ENCODE results near the gene OPCML. TPM values are rescaled to one million over a fixed set of nuclear protein-coding genes. Genes with fewer than 3 reads are reported as not detected.

The OPCML gene
- total and polyA plus RNA-seq, 2 of the 13 experiments (the other 11 are each of a cell fraction or from before 2014, with no cell fraction given) = not detected

DNA sequence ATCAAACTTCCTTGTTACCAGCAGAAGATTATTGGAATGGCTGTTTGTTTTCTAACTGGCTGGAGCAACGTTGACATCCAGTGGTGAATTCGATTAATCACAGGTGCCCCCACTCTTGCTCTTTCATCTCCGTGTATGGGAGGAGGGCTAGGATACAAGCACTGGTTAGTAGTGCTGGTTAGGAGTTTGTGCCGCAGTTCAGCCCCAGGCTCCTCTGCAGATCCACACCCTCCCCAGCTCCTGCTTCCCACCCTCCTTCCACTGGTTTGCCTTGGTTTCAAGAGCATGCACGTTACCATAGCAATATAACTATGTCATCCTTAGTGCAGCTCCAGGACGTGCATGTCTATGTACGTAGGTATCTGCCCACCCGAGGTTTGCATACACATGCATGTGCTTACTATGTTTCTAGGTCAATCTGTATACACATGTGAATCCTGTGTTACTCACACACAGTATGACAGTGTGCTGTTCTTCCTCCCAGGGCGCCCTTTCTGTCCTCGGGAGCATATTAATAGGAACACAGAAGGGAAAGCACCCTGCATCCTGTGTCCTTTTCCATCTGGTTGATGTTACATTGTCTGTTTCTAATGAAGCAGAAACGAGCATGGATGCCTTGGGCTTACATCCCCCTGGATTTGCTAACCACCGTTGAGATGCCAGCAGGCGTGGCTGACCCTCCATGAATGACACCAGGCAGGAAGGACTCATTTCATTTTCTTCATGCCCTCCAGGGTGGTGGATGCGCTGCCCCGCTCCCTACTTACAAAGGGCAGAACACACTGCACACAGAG lies 539.3 kb downstream of the OPCML start (continued):
- TF ChIP-seq, protein P1, sequence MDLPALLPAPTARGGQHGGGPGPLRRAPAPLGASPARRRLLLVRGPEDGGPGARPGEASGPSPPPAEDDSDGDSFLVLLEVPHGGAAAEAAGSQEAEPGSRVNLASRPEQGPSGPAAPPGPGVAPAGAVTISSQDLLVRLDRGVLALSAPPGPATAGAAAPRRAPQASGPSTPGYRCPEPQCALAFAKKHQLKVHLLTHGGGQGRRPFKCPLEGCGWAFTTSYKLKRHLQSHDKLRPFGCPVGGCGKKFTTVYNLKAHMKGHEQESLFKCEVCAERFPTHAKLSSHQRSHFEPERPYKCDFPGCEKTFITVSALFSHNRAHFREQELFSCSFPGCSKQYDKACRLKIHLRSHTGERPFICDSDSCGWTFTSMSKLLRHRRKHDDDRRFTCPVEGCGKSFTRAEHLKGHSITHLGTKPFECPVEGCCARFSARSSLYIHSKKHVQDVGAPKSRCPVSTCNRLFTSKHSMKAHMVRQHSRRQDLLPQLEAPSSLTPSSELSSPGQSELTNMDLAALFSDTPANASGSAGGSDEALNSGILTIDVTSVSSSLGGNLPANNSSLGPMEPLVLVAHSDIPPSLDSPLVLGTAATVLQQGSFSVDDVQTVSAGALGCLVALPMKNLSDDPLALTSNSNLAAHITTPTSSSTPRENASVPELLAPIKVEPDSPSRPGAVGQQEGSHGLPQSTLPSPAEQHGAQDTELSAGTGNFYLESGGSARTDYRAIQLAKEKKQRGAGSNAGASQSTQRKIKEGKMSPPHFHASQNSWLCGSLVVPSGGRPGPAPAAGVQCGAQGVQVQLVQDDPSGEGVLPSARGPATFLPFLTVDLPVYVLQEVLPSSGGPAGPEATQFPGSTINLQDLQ (CRISPR knock-in tag; IDR thresholded peaks at IDR 0.05) = no peak
- TF ChIP-seq, protein P2, sequence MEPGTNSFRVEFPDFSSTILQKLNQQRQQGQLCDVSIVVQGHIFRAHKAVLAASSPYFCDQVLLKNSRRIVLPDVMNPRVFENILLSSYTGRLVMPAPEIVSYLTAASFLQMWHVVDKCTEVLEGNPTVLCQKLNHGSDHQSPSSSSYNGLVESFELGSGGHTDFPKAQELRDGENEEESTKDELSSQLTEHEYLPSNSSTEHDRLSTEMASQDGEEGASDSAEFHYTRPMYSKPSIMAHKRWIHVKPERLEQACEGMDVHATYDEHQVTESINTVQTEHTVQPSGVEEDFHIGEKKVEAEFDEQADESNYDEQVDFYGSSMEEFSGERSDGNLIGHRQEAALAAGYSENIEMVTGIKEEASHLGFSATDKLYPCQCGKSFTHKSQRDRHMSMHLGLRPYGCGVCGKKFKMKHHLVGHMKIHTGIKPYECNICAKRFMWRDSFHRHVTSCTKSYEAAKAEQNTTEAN (CRISPR knock-in tag; conservative IDR thresholded peaks at IDR 0.05) = no peak
- no peak for TF ChIP-seq ZNF83 (CRISPR knock-in tag; IDR thresholded peaks at IDR 0.05; ENCODE audit: borderline replicate concordance)
- TF ChIP-seq KLF9 (CRISPR knock-in tag; IDR thresholded peaks at IDR 0.05; ENCODE audit: low read depth) = no peak
- TF ChIP-seq PHF21A (CRISPR knock-in tag; IDR thresholded peaks at IDR 0.05) = no peak
- TF ChIP-seq, protein P3, sequence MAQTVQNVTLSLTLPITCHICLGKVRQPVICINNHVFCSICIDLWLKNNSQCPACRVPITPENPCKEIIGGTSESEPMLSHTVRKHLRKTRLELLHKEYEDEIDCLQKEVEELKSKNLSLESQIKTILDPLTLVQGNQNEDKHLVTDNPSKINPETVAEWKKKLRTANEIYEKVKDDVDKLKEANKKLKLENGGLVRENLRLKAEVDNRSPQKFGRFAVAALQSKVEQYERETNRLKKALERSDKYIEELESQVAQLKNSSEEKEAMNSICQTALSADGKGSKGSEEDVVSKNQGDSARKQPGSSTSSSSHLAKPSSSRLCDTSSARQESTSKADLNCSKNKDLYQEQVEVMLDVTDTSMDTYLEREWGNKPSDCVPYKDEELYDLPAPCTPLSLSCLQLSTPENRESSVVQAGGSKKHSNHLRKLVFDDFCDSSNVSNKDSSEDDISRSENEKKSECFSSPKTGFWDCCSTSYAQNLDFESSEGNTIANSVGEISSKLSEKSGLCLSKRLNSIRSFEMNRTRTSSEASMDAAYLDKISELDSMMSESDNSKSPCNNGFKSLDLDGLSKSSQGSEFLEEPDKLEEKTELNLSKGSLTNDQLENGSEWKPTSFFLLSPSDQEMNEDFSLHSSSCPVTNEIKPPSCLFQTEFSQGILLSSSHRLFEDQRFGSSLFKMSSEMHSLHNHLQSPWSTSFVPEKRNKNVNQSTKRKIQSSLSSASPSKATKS (CRISPR knock-in tag; IDR thresholded peaks at IDR 0.05) = no peak
- TF ChIP-seq ATF7 (IDR thresholded peaks at IDR 0.05) = no peak
- TF ChIP-seq ATF7 (CRISPR knock-in tag; IDR thresholded peaks at IDR 0.05) = no peak
- no peak for TF ChIP-seq SKI (IDR thresholded peaks at IDR 0.05; ENCODE audit: partially characterized antibody)

Data from HepG2 (cell line).